GM21619 (cell line): ENCODE measurements around the gene NGFR.

Experiments used
- ATAC-seq: cut with Tn5 transposase; IDR thresholded peaks from one replicate; pipeline ENCODE4 v1.9.1; 2021; ENCODE audit not compliant: unreplicated experiment

NGFR gene

GRCh38 chr17:49468811-49469385 lies 26.2 kb upstream of the NGFR start:
- ATAC-seq, result no peak

GRCh38 chr17:49469831-49470810 lies 25.0 kb upstream of the NGFR start:
- ATAC-seq, result no peak

- no peak for ATAC-seq
Observed at GRCh38 chr17:49471089-49471683, 23.9 kb upstream of the NGFR start.

- ATAC-seq, result no peak
Observed at GRCh38 chr17:49471769-49472168, 23.3 kb upstream of the NGFR start.

- no peak for ATAC-seq
Observed at GRCh38 chr17:49472527-49472926, 22.6 kb upstream of the NGFR start.

- ATAC-seq, result no peak
Observed at GRCh38 chr17:49473900-49474751, 21.0 kb upstream of the NGFR start.

GRCh38 chr17:49477709-49478108 lies 17.4 kb upstream of the NGFR start:
- ATAC-seq, result no peak

GRCh38 chr17:49480836-49481615 lies 14.1 kb upstream of the NGFR start:
- ATAC-seq, result no peak

GRCh38 chr17:49482144-49482817 lies 12.8 kb upstream of the NGFR start:
- no peak for ATAC-seq

- no peak for ATAC-seq
Observed at GRCh38 chr17:49483599-49484509, 11.2 kb upstream of the NGFR start.

- ATAC-seq, result no peak
Observed at GRCh38 chr17:49484588-49484987, 10.5 kb upstream of the NGFR start.

- ATAC-seq, result no peak
Observed at GRCh38 chr17:49486012-49486641, 9.0 kb upstream of the NGFR start.

GRCh38 chr17:49487183-49487582 lies 7.9 kb upstream of the NGFR start:
- ATAC-seq, result no peak

- no peak for ATAC-seq
Observed at GRCh38 chr17:49488612-49489011, 6.5 kb upstream of the NGFR start.

- no peak for ATAC-seq
Observed at GRCh38 chr17:49489348-49489747, 5.7 kb upstream of the NGFR start.

GRCh38 chr17:49490276-49490675 lies 4.8 kb upstream of the NGFR start:
- ATAC-seq, result no peak

- no peak for ATAC-seq
Observed at GRCh38 chr17:49491192-49491769, 3.8 kb upstream of the NGFR start.
